DOHH2 (cell line): ENCODE measurements around the gene SLC35F4.
"Not testable (repeated sequence)": the region's sequence is repeated elsewhere in the genome, so short reads cannot be mapped to it uniquely, and the experiment has no call there.

Experiments used
- H3F3A ChIP-seq: fragments of 200-600 bp; sonication (generic), shearing (Covaris generic); 2 replicates; pipeline ENCODE4 v1.6.0; 2016; ENCODE audit warnings: antibody characterized with exemption, mild to moderate bottlenecking; ENCODE audit not compliant: control insufficient read depth, insufficient read depth
- H3K27ac ChIP-seq: fragments of 200-600 bp; sonication (generic); 2 replicates; pipeline ENCODE4 v1.5.1; 2014; ENCODE audit warnings: low read depth, mild to moderate bottlenecking, low read length, moderate library complexity
- H3K27me3 ChIP-seq: fragments of 200-600 bp; sonication (generic); 2 replicates; pipeline ENCODE4 v1.6.1; 2014; ENCODE audit warnings: mild to moderate bottlenecking, low read length, mixed read lengths; ENCODE audit not compliant: control insufficient read depth
- H3K36me3 ChIP-seq: fragments of 200-600 bp; sonication (generic); 2 replicates; pipeline ENCODE4 v1.6.1; 2014; ENCODE audit warnings: mild to moderate bottlenecking, low read length, moderate library complexity, mixed read lengths; ENCODE audit not compliant: control insufficient read depth
- H3K4me1 ChIP-seq: fragments of 200-600 bp; sonication (generic); 2 replicates; pipeline ENCODE4 v1.6.1; 2014; ENCODE audit warnings: mild to moderate bottlenecking, low read length, mixed read lengths; ENCODE audit not compliant: control insufficient read depth
- H3K4me2 ChIP-seq: fragments of 200-600 bp; sonication (generic); 2 replicates; pipeline ENCODE4 v1.6.0; 2014; ENCODE audit warnings: mild to moderate bottlenecking, low read length, moderate library complexity
- H3K4me3 ChIP-seq: fragments of 200-600 bp; sonication (generic); 2 replicates; pipeline ENCODE4 v1.5.1; 2014; ENCODE audit warnings: mild to moderate bottlenecking, low read length, mixed read lengths
- H3K79me2 ChIP-seq: fragments of 200-600 bp; sonication (generic); 2 replicates; pipeline ENCODE4 v1.6.1; 2014; ENCODE audit warnings: mild to moderate bottlenecking, low read length, mixed read lengths; ENCODE audit not compliant: control insufficient read depth
- H3K9me2 ChIP-seq: fragments of 200-600 bp; sonication (generic); replicated peaks from 2 replicates; pipeline ENCODE4 v1.6.1; 2014; ENCODE audit warnings: mild to moderate bottlenecking, low read length, mixed read lengths; ENCODE audit not compliant: control insufficient read depth
- H3K9me3 ChIP-seq: fragments of 200-600 bp; sonication (generic); 2 replicates; pipeline ENCODE4 v1.6.1; 2014; ENCODE audit warnings: antibody characterized with exemption, low read length, mixed read lengths; ENCODE audit not compliant: control insufficient read depth, insufficient read depth
- H4K20me1 ChIP-seq: fragments of 200-600 bp; sonication (generic); 2 replicates; pipeline ENCODE4 v1.6.0; 2014; ENCODE audit warnings: low read depth, mild to moderate bottlenecking, antibody characterized with exemption, low read length, moderate library complexity; ENCODE audit not compliant: control insufficient read depth, insufficient read depth
- CTCF ChIP-seq: fragments of 200-600 bp; sonication (generic); IDR thresholded peaks from one replicate; pipeline ENCODE4 v1.5.1; 2014; ENCODE audit warnings: antibody characterized with exemption, mild to moderate bottlenecking, low read depth, low read length; ENCODE audit not compliant: poor library complexity, severe bottlenecking
- EZH2phosphoT487 ChIP-seq: fragments of 200-600 bp; sonication (generic); IDR thresholded peaks from 2 replicates; pipeline ENCODE4 v1.6.1; 2017; ENCODE audit warnings: borderline replicate concordance, mild to moderate bottlenecking, antibody characterized with exemption, low read length, moderate library complexity, mixed read lengths

Gene SLC35F4

GRCh38 chr14:57725399-57726077, 140.4 kb downstream of the SLC35F4 start:
- no peak overlapping the region for H3K4me2 ChIP-seq
- no peak for TF ChIP-seq CTCF
- TF ChIP-seq EZH2phosphoT487 = no peak
- H3K4me3 ChIP-seq = no peak overlapping the region
- H3K36me3 ChIP-seq = no peaks in the 10 kb centered on the region
- no peaks in the 10 kb centered on the region for H3K4me1 ChIP-seq
- H3F3A ChIP-seq = no peaks in the 10 kb centered on the region
- no peaks in the 10 kb centered on the region for H3K9me3 ChIP-seq
- no peaks in the 10 kb centered on the region for H3K27me3 ChIP-seq
- H3K9me2 ChIP-seq = no peaks in the 10 kb centered on the region
- no peaks in the 10 kb centered on the region for H3K79me2 ChIP-seq
- H4K20me1 ChIP-seq = no peaks in the 10 kb centered on the region
- no peak overlapping the region for H3K27ac ChIP-seq

- H3K4me3 ChIP-seq, H3K9me2 ChIP-seq, H3K4me1 ChIP-seq, H3K36me3 ChIP-seq, H4K20me1 ChIP-seq, H3K9me3 ChIP-seq, H3F3A ChIP-seq, H3K27me3 ChIP-seq, H3K4me2 ChIP-seq, H3K27ac ChIP-seq, H3K79me2 ChIP-seq: not testable (repeated sequence)
Measured at GRCh38 chr14:57722141-57722540, 143.8 kb downstream of the SLC35F4 start.

GRCh38 chr14:57714487-57714931, 151.4 kb downstream of the SLC35F4 start:
- Histone ChIP-seq H3K27ac (no peak overlapping the region), H3K9me3 (peaks cover 5% of the 10 kb centered on the region; the same call in 1 of the 2 replicates), H3K4me3 (no peak overlapping the region), H3K27me3 (no peaks in the 10 kb centered on the region), H3K4me2 (no peak overlapping the region), H3K79me2 (no peaks in the 10 kb centered on the region), H3F3A (no peaks in the 10 kb centered on the region), H3K36me3 (no peaks in the 10 kb centered on the region), H3K9me2 (no peaks in the 10 kb centered on the region), H4K20me1 (no peaks in the 10 kb centered on the region), H3K4me1 (no peaks in the 10 kb centered on the region)
- TF ChIP-seq CTCF (no peak), EZH2phosphoT487 (no peak)

GRCh38 chr14:57712698-57713097, 153.2 kb downstream of the SLC35F4 start:
- Histone ChIP-seq H3K79me2 (no peaks in the 10 kb centered on the region), H3F3A (no peaks in the 10 kb centered on the region), H3K4me3 (no peak overlapping the region), H3K9me3 (peaks cover 5% of the 10 kb centered on the region; the same call in 1 of the 2 replicates), H3K9me2 (no peaks in the 10 kb centered on the region), H3K4me2 (no peak overlapping the region), H3K27me3 (no peaks in the 10 kb centered on the region), H4K20me1 (no peaks in the 10 kb centered on the region), H3K27ac (no peak overlapping the region), H3K4me1 (no peaks in the 10 kb centered on the region), H3K36me3 (no peaks in the 10 kb centered on the region)
- TF ChIP-seq EZH2phosphoT487 = no peak
- TF ChIP-seq CTCF = no peak
